PC-3 (cell line): Measurements from ENCODE around the gene BBC3. TPM values are rescaled to one million over a fixed set of nuclear protein-coding genes. Genes with fewer than 3 reads are reported as not detected.

Experiments
- ATAC-seq: fragments of 200-7000 bp; cut with Tn5 transposase; 2 replicates; pipeline ENCODE4 v1.9.1; 2020; ENCODE audit warnings: mild to moderate bottlenecking, moderate library complexity
- BruUV-seq: library from RNA; stranded (reverse); fragments of 400-500 nt; replicated peaks from 2 replicates; lab custom pipeline; 2021; lab: Mats Ljungman, UMichigan
- CTCF ChIA-PET: fragments of 300-600 bp; sonication (Branson Sonifier 250); formaldehyde crosslinking; loops from one replicate; lab custom pipeline; 2022; ENCODE audit warnings: antibody characterized with exemption; lab: Charles Lee
- POLR2A ChIA-PET: fragments of 300-600 bp; sonication (Branson Sonifier 250); formaldehyde crosslinking; loops from one replicate; lab custom pipeline; 2022; ENCODE audit warnings: antibody characterized with exemption; ENCODE audit not compliant: unreplicated experiment; lab: Charles Lee
- DNase-seq: peaks from one replicate; pipeline ENCODE4 v3.0.0-alpha.2; 2015
- H2AFZ ChIP-seq: fragments of 300-600 bp; sonication (generic); 2 replicates; pipeline ENCODE4 v1.6.0; 2016; ENCODE audit warnings: antibody characterized with exemption, low read length
- H3F3A ChIP-seq: fragments of 300-600 bp; sonication (generic); one replicate; pipeline ENCODE4 v1.6.0; 2017; ENCODE audit warnings: antibody characterized with exemption, low read length, control low read depth, mild to moderate bottlenecking; ENCODE audit not compliant: unreplicated experiment
- H3K27ac ChIP-seq: fragments of 300-600 bp; sonication (generic); 2 replicates; pipeline ENCODE4 v1.5.1; 2016; ENCODE audit warnings: mild to moderate bottlenecking, low read length
- H3K27me3 ChIP-seq: fragments of 300-600 bp; sonication (generic); 2 replicates; pipeline ENCODE4 v1.6.1; 2016; ENCODE audit warnings: low read length, mixed read lengths
- H3K36me3 ChIP-seq: fragments of 300-600 bp; sonication (generic); 2 replicates; pipeline ENCODE4 v1.6.1; 2016; ENCODE audit warnings: low read depth, mixed run types, low read length, mixed read lengths
- H3K4me1 ChIP-seq: fragments of 300-600 bp; sonication (generic); 2 replicates; pipeline ENCODE4 v1.5.1; 2016; ENCODE audit warnings: low read length; ENCODE audit not compliant: insufficient read depth
- H3K4me2 ChIP-seq: fragments of 300-600 bp; sonication (generic); 2 replicates; pipeline ENCODE4 v1.6.0; 2016; ENCODE audit warnings: low read length
- H3K4me3 ChIP-seq: fragments of 300-600 bp; sonication (generic); 2 replicates; pipeline ENCODE4 v1.5.1; 2016; ENCODE audit warnings: mild to moderate bottlenecking, low read length, mixed read lengths
- H3K79me2 ChIP-seq: fragments of 300-600 bp; sonication (generic); 2 replicates; pipeline ENCODE4 v1.6.1; 2017; ENCODE audit warnings: low read length, mixed read lengths
- H3K9ac ChIP-seq: fragments of 300-600 bp; sonication (generic); 2 replicates; pipeline ENCODE4 v1.6.0; 2016; ENCODE audit warnings: mild to moderate bottlenecking, low read length
- H3K9me2 ChIP-seq: fragments of 300-600 bp; sonication (generic); replicated peaks from 2 replicates; pipeline ENCODE4 v1.6.1; 2016; ENCODE audit warnings: mixed run types, low read length, mixed read lengths
- H3K9me3 ChIP-seq: fragments of 300-600 bp; sonication (generic); 2 replicates; pipeline ENCODE4 v1.6.1; 2016; ENCODE audit warnings: low read length, mixed read lengths
- H4K20me1 ChIP-seq: fragments of 300-600 bp; sonication (generic); 2 replicates; pipeline ENCODE4 v1.6.1; 2016; ENCODE audit warnings: low read length, mixed read lengths
- EZH2 ChIP-seq: fragments of 300-600 bp; sonication (generic); IDR thresholded peaks from one replicate; pipeline ENCODE4 v1.6.1; 2017; ENCODE audit warnings: antibody characterized with exemption, mild to moderate bottlenecking, low read length; ENCODE audit not compliant: unreplicated experiment
- EZH2phosphoT487 ChIP-seq: fragments of 300-600 bp; sonication (generic); IDR thresholded peaks from 2 replicates; pipeline ENCODE4 v1.6.1; 2018; ENCODE audit warnings: mild to moderate bottlenecking, antibody characterized with exemption, low read length, borderline replicate concordance
- intact Hi-C: fragments of 100-400 bp; cut with micrococcal nuclease; formaldehyde crosslinking; loops from 2 replicates; pipeline ENCODE4 v1.9.0; 2023
- total RNA-seq: library from RNA; depleted of rRNA; stranded (reverse); fragments of >200 nt; gene quantifications from 2 replicates; pipeline ENCODE4 v1.2.3, GENCODE V29; 2014
- TF ChIP-seq, protein P1 (sequence below): fragments of 300-600 bp; sonication (generic); conservative IDR thresholded peaks from 2 replicates; pipeline ENCODE4 v1.5.1; 2017; ENCODE audit warnings: antibody characterized with exemption, low read depth, mild to moderate bottlenecking, low read length

Gene BBC3
- total RNA-seq, 1 experiment from 2014 or later: 2.9 TPM

DNA sequence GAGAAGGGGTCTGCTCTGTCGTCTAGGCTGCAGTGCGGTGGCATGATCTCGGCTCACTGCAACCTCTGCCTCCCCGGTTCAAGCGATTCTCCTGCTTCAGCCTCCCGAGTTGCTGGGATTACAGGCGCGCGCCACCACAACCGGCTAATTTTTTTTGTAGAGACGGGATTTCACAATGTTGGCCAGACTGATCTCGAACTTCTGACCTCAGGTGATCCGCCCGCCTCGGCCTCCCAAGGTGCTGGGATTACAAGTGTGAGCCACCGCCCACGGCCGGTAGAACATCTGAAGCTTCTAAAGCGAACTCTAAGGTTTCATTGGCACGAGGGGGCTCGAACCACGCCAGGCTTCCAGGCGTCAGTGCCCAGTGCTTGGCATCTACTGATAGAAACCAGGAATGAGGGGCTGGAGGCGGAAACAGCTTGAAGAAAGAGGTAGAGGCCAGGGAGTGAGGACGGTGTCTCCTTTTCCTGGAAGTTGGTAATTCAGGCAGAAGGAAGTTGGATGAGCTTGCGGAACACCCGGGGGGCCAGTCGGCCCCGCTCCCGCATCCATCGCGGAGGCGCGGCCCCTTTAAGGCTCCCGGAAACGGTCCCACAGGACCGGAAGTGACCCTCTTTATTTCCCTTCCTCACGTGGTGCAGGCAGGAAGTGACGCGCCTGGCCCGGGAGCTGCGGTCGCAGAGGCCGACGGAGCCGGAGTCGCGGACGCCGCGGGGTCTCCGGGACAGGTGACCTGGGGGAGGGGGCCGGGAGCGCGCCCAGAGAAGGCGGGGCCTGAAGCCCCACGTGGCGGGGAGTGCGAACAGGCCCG is 25.1 kb upstream of the BBC3 start, which contains the start of gene CCDC9:
Gene CCDC9, plus strand, starts transcription at position 647 of the 814 bp plus-strand sequence. CDS start 1,876 bp downstream, outside the sequence.
- Histone ChIP-seq H3K9me2 (no peaks in the 10 kb centered on the region), H3K9ac (peak within 1 kb of the TSS; percentile 80), H3K4me1 (peaks cover 24% of the 10 kb centered on the region), H3K27me3 (no peaks in the 10 kb centered on the region), H4K20me1 (no peaks in the 10 kb centered on the region), H3K9me3 (no peaks in the 10 kb centered on the region), H3K4me2 (peak within 1 kb of the TSS; percentile 95), H3K36me3 (peaks cover 3% of the 10 kb centered on the region; the same call in 1 of the 2 replicates), H2AFZ (peak within 1 kb of the TSS; percentile 95), H3K27ac (peak within 1 kb of the TSS; percentile 64), H3F3A (peaks cover 10% of the 10 kb centered on the region), H3K79me2 (peaks cover 10% of the 10 kb centered on the region), H3K4me3 (peak within 1 kb of the TSS; percentile 77)
- DNase-seq (peak; percentile 91), ATAC-seq (peak; percentile 52)
- BruUV-seq: TSS peak; percentile 98
- TF ChIP-seq EZH2 (no peak), EZH2phosphoT487 (no peak)
- TF ChIP-seq, protein P1, sequence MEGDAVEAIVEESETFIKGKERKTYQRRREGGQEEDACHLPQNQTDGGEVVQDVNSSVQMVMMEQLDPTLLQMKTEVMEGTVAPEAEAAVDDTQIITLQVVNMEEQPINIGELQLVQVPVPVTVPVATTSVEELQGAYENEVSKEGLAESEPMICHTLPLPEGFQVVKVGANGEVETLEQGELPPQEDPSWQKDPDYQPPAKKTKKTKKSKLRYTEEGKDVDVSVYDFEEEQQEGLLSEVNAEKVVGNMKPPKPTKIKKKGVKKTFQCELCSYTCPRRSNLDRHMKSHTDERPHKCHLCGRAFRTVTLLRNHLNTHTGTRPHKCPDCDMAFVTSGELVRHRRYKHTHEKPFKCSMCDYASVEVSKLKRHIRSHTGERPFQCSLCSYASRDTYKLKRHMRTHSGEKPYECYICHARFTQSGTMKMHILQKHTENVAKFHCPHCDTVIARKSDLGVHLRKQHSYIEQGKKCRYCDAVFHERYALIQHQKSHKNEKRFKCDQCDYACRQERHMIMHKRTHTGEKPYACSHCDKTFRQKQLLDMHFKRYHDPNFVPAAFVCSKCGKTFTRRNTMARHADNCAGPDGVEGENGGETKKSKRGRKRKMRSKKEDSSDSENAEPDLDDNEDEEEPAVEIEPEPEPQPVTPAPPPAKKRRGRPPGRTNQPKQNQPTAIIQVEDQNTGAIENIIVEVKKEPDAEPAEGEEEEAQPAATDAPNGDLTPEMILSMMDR: no peak
- CTCF ChIA-PET: interaction anchor here (0.7 to 0.9 kb wide), 2 partner anchors 12 to 93 kb away, joined by 8 read pairs; partner anchors contain the start of gene DHX34
- intact Hi-C loops: loop anchor here (10.0 kb wide), 1 partner anchor 401 kb away; the partner anchor contains the start of gene AP2S1
- POLR2A ChIA-PET: interaction anchor here (0.6 to 1.0 kb wide), 2 partner anchors 18 to 31 kb away, joined by 3 to 15 read pairs; partner anchors contain the start of gene INAFM1

DNA sequence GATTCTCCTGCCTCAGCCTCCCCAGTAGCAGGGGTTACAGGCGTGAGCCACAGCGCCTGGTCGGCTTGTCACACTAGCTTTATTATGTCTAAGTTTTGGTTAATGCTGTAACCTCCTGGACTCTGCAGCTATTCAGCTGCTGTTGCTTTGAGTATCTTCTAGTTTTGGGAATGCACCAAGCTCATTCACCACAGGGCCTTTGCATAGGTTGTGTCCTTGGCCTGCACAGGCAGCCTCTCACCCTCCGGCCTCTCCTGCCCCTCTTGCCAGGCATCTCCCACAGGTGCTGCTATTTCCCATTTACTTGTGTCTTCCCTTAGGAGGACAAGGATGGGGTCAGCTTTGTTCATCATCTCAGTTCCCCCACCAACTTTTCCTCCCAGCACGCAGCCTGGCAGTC is 23.0 kb upstream of the BBC3 start:
- no peak overlapping the region for H3K4me3 ChIP-seq
- CTCF ChIA-PET: interaction anchor here (0.8 kb wide), 1 partner anchor 10 kb away, joined by 3 read pairs; no protein-coding TSS in a partner anchor

More for the DNA sequence above, 23.0 kb upstream of the BBC3 start:
- no TSS peak for BruUV-seq
- POLR2A ChIA-PET: no interaction called here
- H3K79me2 ChIP-seq: peaks cover 10% of the 10 kb centered on the region
- peak overlapping the region; percentile 60 for H3K4me2 ChIP-seq
- TF ChIP-seq EZH2 (no peak), EZH2phosphoT487 (no peak)
- TF ChIP-seq, protein P1: no peak
- ATAC-seq (no peak), DNase-seq (no peak)
- H3K27me3 ChIP-seq: no peaks in the 10 kb centered on the region
- H3K9ac ChIP-seq: no peak overlapping the region
- intact Hi-C loops: loop anchor here (10.0 kb wide), 1 partner anchor 399 kb away; the partner anchor contains the start of gene AP2S1
- no peaks in the 10 kb centered on the region for H3K9me3 ChIP-seq
- 0 out of 2 replicates have a peak, but pooled peaks cover 3% of the 10 kb centered on the region for H3K36me3 ChIP-seq
- H3K27ac ChIP-seq: peak overlapping the region; percentile 48
- no peak overlapping the region for H2AFZ ChIP-seq
- H3F3A ChIP-seq: peaks cover 10% of the 10 kb centered on the region
- peaks cover 24% of the 10 kb centered on the region for H3K4me1 ChIP-seq
- H4K20me1 ChIP-seq: no peaks in the 10 kb centered on the region
- no peaks in the 10 kb centered on the region for H3K9me2 ChIP-seq
